ENCODE results near the gene PNPLA6. TPM values are rescaled to one million over a fixed set of nuclear protein-coding genes. Genes with fewer than 3 reads are reported as not detected.

Gene PNPLA6
- total and polyA plus RNA-seq, 2 of the 13 experiments (the other 11 are each of a cell fraction or from before 2014, with no cell fraction given): 24.9 to 28.2 TPM

GRCh38 chr19:7541475-7541824, 5.9 kb downstream of the PNPLA6 start:
- TF ChIP-seq ZNF350 (CRISPR knock-in tag; IDR thresholded peaks at IDR 0.05; ENCODE audit: borderline replicate concordance, low read depth) (no peak), RARA (CRISPR knock-in tag; IDR thresholded peaks at IDR 0.05) (no peak), TRIM22 (IDR thresholded peaks at IDR 0.05) (no peak), MXD4 (CRISPR knock-in tag; IDR thresholded peaks at IDR 0.05) (no peak), RBM39 (IDR thresholded peaks at IDR 0.05; ENCODE audit: low read depth, low read length, poor library complexity, severe bottlenecking) (no peak), PRPF4 (IDR thresholded peaks at IDR 0.05; ENCODE audit: low read depth, low read length, poor library complexity, severe bottlenecking) (no peak)
- no peak for ATAC-seq
- ChIA-PET POLR2A (no interaction called here), CTCF (ENCODE audit: low intra/inter-chr PET ratio, low total read pairs) (no interaction called here)
- intact Hi-C loops (cut with micrococcal nuclease; ENCODE audit: unreplicated experiment): no loop called here
- no peaks in the 10 kb centered on the region for H3K4me1 ChIP-seq (ENCODE audit: insufficient read depth, low read length)
- no peak for FAIRE-seq
- no peak overlapping the region for H3K27ac ChIP-seq (ENCODE audit: extremely low read length, insufficient read depth, low read length)
- H3K36me3 ChIP-seq (replicated peaks in 1 of 2; ENCODE audit: control insufficient read depth in 1 of 2, insufficient read depth in 2 of 2, low read length in 2 of 2): peaks cover 1 to 8% of the 10 kb centered on the region in 2 experiments; a peak in 4 of 5 replicates
- no TSS peak for BruUV-seq (replicated peaks)
- H3K9me3 ChIP-seq (ENCODE audit: low read length): no peaks in the 10 kb centered on the region
- no peak overlapping the region for H2AFZ ChIP-seq (ENCODE audit: low read length)
- no peaks in the 10 kb centered on the region for H3K27me3 ChIP-seq (ENCODE audit: control insufficient read depth in 1 of 2, insufficient read depth in 2 of 2, low read length in 2 of 2)
- WGBS (ENCODE audit: low lambda C conversion rate): 100% methylated on average over 6 of the region's 15 CpGs
- no peak overlapping the region for H3K9ac ChIP-seq (ENCODE audit: insufficient read depth, low read depth, low read length)
- H3K4me2 ChIP-seq (ENCODE audit: low read depth, low read length): no peak overlapping the region
- DNase-seq (ENCODE audit: low spot score): no peak
- no peaks in the 10 kb centered on the region for H3K79me2 ChIP-seq (ENCODE audit: insufficient read depth, low read length)
- no peak overlapping the region for H3K4me3 ChIP-seq (replicated peaks in 1 of 3; ENCODE audit: insufficient read depth in 1 of 3, low read depth in 2 of 3, low read length in 3 of 3)
- H4K20me1 ChIP-seq (ENCODE audit: insufficient read depth, low read length): no peaks in the 10 kb centered on the region
- in situ Hi-C loops (cut with HindIII; ENCODE audit: extremely low pct_ligation_motif_present, low pct_unique_long_range_greater_than_20kb): no loop called here

DNA sequence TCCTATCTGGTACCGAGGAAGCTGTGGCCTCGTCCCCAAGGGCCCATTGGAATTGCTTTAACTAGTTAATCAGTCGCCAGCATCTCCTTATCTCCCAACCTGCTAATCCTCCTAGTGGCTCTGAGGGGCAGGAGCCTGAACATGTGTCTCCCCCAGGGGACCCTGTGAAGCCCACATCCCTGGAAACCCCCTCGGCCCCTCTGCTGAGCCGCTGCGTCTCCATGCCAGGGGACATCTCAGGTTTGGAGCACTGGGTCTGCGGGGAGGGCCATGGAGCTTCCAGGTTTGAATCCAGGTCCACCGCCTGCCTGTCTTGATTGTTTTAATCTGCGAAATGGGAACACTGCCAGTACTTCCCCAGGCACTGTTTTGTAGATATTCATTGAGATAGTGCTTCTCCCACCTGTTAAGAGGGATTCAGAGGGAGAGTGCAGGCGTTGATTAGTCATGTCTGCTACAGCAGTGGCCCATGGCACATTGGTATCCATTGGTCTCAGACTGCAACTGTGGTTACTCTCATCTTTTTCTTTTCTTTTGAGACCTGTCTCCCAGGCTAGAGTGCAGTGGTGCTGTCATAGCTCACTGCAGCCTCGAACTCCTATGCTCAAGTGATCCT, 6.4 kb downstream of the PNPLA6 start:
- H4K20me1 ChIP-seq (ENCODE audit: insufficient read depth, low read length): no peaks in the 10 kb centered on the region
- ChIA-PET CTCF (ENCODE audit: low intra/inter-chr PET ratio, low total read pairs) (no interaction called here), POLR2A (no interaction called here)
- H3K4me2 ChIP-seq (ENCODE audit: low read depth, low read length): no peak overlapping the region
- 91% methylated on average over 6 of the region's 11 CpGs for WGBS (ENCODE audit: low lambda C conversion rate)
- H3K4me1 ChIP-seq (ENCODE audit: insufficient read depth, low read length): no peaks in the 10 kb centered on the region
- in situ Hi-C loops (cut with HindIII; ENCODE audit: extremely low pct_ligation_motif_present, low pct_unique_long_range_greater_than_20kb): no loop called here
- no peak for DNase-seq (ENCODE audit: low spot score)
- no TSS peak for BruUV-seq (replicated peaks)
- H3K4me3 ChIP-seq (replicated peaks in 1 of 3; ENCODE audit: insufficient read depth in 1 of 3, low read depth in 2 of 3, low read length in 3 of 3): no peak overlapping the region
- ATAC-seq: no peak
- H3K27me3 ChIP-seq (ENCODE audit: control insufficient read depth in 1 of 2, insufficient read depth in 2 of 2, low read length in 2 of 2): no peaks in the 10 kb centered on the region
- intact Hi-C loops (cut with micrococcal nuclease; ENCODE audit: unreplicated experiment): no loop called here
- H3K9ac ChIP-seq (ENCODE audit: insufficient read depth, low read depth, low read length): no peak overlapping the region
- H3K79me2 ChIP-seq (ENCODE audit: insufficient read depth, low read length): no peaks in the 10 kb centered on the region
- H3K36me3 ChIP-seq (replicated peaks in 1 of 2; ENCODE audit: control insufficient read depth in 1 of 2, insufficient read depth in 2 of 2, low read length in 2 of 2): peaks cover 1 to 8% of the 10 kb centered on the region in 2 experiments; a peak in 3 of 5 replicates
- H2AFZ ChIP-seq (ENCODE audit: low read length): no peak overlapping the region
- no peaks in the 10 kb centered on the region for H3K9me3 ChIP-seq (ENCODE audit: low read length)
- no peak for FAIRE-seq
- no peak overlapping the region for H3K27ac ChIP-seq (ENCODE audit: extremely low read length, insufficient read depth, low read length)
- TF ChIP-seq ZIK1 (CRISPR knock-in tag; IDR thresholded peaks at IDR 0.05; ENCODE audit: borderline replicate concordance, low read depth) (no peak), FLYWCH1 (CRISPR knock-in tag; IDR thresholded peaks at IDR 0.05) (no peak), ZBTB42 (CRISPR knock-in tag; IDR thresholded peaks at IDR 0.05) (no peak), SIN3B (IDR thresholded peaks at IDR 0.05; ENCODE audit: low read length) (no peak), ZNF260 (CRISPR knock-in tag; IDR thresholded peaks at IDR 0.05; ENCODE audit: borderline replicate concordance, low read depth) (no peak), NFATC3 (CRISPR knock-in tag; IDR thresholded peaks at IDR 0.05) (no peak), RORA (CRISPR knock-in tag; IDR thresholded peaks at IDR 0.05) (no peak), PLRG1 (conservative IDR thresholded peaks at IDR 0.05) (no peak), NR1H2 (CRISPR knock-in tag; IDR thresholded peaks at IDR 0.05; ENCODE audit: borderline replicate concordance, low read depth) (no peak), TFDP1 (CRISPR knock-in tag; IDR thresholded peaks at IDR 0.05; ENCODE audit: borderline replicate concordance) (no peak)

All from HepG2 (cell line).